Peyer's patch (tissue), 4 donors: ENCODE results near the gene A2ML1. TPM values are rescaled to one million over a fixed set of nuclear protein-coding genes. Genes with fewer than 3 reads are reported as not detected.
A peak's percentile ranks its signal among the peaks of the same experiment; 100 is the strongest.

Experiments
- DNase-seq, 3 donors: peaks; one replicate each; pipeline ENCODE4 v3.0.0-alpha.2; 2017 to 2019
- H3K27ac ChIP-seq, 4 donors: fragments of 200-600 bp; sonication (generic); one replicate each; pipeline ENCODE4 v1.5.1; 2016 to 2019
- H3K27me3 ChIP-seq, 2 donors: fragments of 200-600 bp; sonication (generic); one replicate each; pipeline ENCODE4 v1.5.1; 2019
- H3K36me3 ChIP-seq, 3 donors: fragments of 200-600 bp; sonication (generic); one replicate each; pipeline ENCODE4 v1.5.1; 2016 to 2019
- H3K4me1 ChIP-seq, 4 donors: fragments of 200-600 bp; sonication (generic); one replicate each; pipeline ENCODE4 v1.5.1; 2016 to 2019
- H3K4me3 ChIP-seq, 4 donors: fragments of 200-600 bp; sonication (generic); 1 replicate in 3 of 4; 2 replicates in 1 of 4; pipeline ENCODE4 v1.5.1; 2016 to 2019; ENCODE audit warnings: mild to moderate bottlenecking in 1 of 4
- H3K9me3 ChIP-seq, 4 donors: fragments of 200-600 bp; sonication (generic); one replicate each; pipeline ENCODE4 v1.5.1; 2016 to 2019; ENCODE audit warnings: mild to moderate bottlenecking in 1 of 4
- POLR2A ChIP-seq, 2 donors: fragments of 450-650 bp; IDR thresholded peaks; one replicate each; pipeline ENCODE4 v1.5.1; 2017; ENCODE audit warnings: antibody characterized with exemption in 2 of 2, mild to moderate bottlenecking in 2 of 2, moderate library complexity in 2 of 2
- total RNA-seq, 4 donors: library from RNA; depleted of rRNA; stranded (reverse); fragments of >200 nt; gene quantifications; one replicate each; pipeline ENCODE4 v1.1.0, GENCODE V29; 2016
- TF ChIP-seq, protein P1 (sequence below), 6 experiments: fragments of 450-650 bp in 4 of 6; fragments of 200-600 bp in 2 of 6; sonication (generic) in 1 of 6; IDR thresholded peaks; one replicate each; pipeline ENCODE4 v1.5.1; 2017 to 2019; ENCODE audit warnings: antibody characterized with exemption in 6 of 6, mild to moderate bottlenecking in 3 of 6, moderate library complexity in 1 of 6

Gene A2ML1
- total RNA-seq, 4 donors from 2014 or later, result 0.83 TPM; not detected in 3

DNA sequence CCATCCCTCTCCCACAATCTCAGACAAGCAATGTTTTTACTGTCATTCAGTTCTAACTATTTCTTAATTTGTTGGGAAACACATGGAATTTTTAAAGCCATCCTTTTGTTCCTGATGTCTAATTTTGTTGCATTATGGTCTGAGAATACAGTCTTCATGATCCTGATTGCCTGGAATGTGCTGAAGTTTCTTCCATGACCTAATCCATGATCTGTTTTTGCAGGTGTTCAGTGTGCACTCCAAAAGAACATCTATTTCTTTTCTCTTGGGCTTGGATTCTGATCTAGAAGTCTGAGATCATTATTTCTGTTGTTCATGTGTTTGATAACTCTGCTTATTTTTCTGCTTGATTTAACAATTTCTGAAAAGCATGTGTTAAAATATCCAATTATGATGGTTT is 48.6 kb downstream of the A2ML1 start:
- Histone ChIP-seq H3K9me3 (no peaks in the 10 kb centered on the region), H3K36me3 (no peaks in the 10 kb centered on the region), H3K4me1 (no peaks in the 10 kb centered on the region), H3K4me3 (no peak overlapping the region), H3K27me3 (no peaks in the 10 kb centered on the region), H3K27ac (no peak overlapping the region)
- TF ChIP-seq, protein P1, sequence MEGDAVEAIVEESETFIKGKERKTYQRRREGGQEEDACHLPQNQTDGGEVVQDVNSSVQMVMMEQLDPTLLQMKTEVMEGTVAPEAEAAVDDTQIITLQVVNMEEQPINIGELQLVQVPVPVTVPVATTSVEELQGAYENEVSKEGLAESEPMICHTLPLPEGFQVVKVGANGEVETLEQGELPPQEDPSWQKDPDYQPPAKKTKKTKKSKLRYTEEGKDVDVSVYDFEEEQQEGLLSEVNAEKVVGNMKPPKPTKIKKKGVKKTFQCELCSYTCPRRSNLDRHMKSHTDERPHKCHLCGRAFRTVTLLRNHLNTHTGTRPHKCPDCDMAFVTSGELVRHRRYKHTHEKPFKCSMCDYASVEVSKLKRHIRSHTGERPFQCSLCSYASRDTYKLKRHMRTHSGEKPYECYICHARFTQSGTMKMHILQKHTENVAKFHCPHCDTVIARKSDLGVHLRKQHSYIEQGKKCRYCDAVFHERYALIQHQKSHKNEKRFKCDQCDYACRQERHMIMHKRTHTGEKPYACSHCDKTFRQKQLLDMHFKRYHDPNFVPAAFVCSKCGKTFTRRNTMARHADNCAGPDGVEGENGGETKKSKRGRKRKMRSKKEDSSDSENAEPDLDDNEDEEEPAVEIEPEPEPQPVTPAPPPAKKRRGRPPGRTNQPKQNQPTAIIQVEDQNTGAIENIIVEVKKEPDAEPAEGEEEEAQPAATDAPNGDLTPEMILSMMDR (IDR thresholded peaks at IDR 0.05), result no peak
- no peak for TF ChIP-seq POLR2A (IDR thresholded peaks at IDR 0.05)
- no peak for DNase-seq

DNA sequence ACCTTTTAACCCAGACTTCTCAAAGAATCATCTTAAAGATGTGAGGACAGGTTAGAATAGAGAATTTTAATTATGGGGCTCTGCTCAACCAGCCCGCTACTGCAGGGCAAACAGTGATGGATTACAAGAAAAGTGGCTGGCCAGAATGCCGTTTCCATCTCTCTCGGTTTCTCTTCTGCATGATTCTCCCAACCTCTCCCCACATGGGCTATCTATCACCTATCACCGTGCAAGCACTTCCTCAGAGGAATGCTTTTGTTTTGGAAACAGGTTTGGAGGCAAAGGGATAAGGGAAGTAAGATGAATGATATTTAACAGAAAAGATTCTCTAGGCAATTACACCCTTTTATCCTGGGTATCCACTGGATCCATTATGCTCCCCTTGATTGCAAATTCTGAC is 54.5 kb downstream of the A2ML1 start:
- Histone ChIP-seq H3K27me3 (no peaks in the 10 kb centered on the region), H3K4me3 (no peak overlapping the region), H3K36me3 (no peaks in the 10 kb centered on the region), H3K9me3 (no peaks in the 10 kb centered on the region), H3K27ac (no peak overlapping the region), H3K4me1 (no peaks in the 10 kb centered on the region)
- TF ChIP-seq, protein P1 (IDR thresholded peaks at IDR 0.05), result no peak
- TF ChIP-seq POLR2A (IDR thresholded peaks at IDR 0.05), result no peak
- DNase-seq, result no peak

DNA sequence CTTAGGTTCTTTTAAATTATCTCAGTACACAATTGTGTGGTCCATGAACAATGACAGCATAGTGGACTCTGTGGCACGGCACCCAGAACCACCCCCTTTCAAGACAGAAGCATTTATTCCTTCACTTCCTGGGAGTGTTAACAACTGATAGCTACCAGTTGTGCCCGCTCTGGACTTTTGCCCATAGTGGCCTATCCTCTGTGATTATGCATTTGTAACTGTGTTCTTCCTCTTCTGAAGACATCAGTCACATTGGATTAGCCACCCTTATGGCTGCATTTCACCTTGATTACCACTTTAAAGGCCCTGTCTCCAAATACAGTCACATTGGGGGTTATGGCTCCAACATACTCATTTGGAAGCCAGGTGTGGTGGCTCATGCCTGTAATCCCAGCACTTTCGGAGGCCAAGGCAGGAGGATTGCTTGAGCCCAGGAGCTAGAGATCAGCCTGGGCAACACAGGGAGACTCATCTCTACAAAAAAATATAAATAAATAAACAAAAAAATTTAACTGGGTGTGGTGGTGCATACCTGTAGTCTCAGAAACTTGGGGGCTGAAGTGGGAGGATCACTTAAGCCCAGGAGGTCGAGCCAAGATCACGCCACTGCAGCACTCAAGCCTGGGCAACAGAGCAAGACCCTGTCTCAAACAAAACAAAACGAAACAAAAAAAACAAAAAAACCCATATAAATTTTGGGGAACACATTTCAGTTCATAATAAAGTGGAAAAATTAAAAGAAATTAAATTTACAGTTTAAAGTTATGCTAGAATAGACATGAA is 64.3 kb downstream of the A2ML1 start:
- H3K4me1 ChIP-seq, result no peaks in the 10 kb centered on the region
- H3K27me3 ChIP-seq, result no peaks in the 10 kb centered on the region
- no peak overlapping the region for H3K4me3 ChIP-seq
- no peak overlapping the region for H3K27ac ChIP-seq
- no peak for DNase-seq
- TF ChIP-seq, protein P1 (IDR thresholded peaks at IDR 0.05), result no peak
- no peak for TF ChIP-seq POLR2A (IDR thresholded peaks at IDR 0.05)
- H3K36me3 ChIP-seq, result no peaks in the 10 kb centered on the region
- H3K9me3 ChIP-seq, result no peaks in the 10 kb centered on the region

DNA sequence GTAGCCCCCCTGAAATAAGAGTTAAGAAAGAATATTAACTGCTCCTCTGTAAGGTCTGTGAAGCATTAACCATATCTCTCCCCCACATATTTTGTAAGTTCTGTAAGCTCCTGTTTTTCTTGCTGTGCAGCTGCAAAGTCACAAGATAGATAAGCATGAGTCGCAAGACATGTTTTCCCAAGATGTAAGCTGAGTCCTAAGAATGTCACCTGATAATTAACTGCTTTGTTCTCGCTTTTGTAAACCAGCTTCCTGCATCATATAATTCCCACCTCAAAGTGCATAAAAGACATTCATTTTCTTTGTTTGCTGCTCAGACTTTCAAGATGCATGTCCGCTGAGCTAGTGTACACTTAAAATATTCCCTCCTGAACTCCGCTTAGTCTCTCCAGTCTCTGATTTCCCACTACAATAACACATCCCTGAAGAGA is 64.9 kb downstream of the A2ML1 start:
- H3K27me3 ChIP-seq, result no peaks in the 10 kb centered on the region
- H3K9me3 ChIP-seq, result no peaks in the 10 kb centered on the region
- no peak for TF ChIP-seq POLR2A (IDR thresholded peaks at IDR 0.05)
- TF ChIP-seq, protein P1 (IDR thresholded peaks at IDR 0.05), result no peak
- no peak overlapping the region for H3K4me3 ChIP-seq
- no peak overlapping the region for H3K27ac ChIP-seq
- H3K36me3 ChIP-seq, result no peaks in the 10 kb centered on the region
- no peak for DNase-seq
- no peaks in the 10 kb centered on the region for H3K4me1 ChIP-seq

DNA sequence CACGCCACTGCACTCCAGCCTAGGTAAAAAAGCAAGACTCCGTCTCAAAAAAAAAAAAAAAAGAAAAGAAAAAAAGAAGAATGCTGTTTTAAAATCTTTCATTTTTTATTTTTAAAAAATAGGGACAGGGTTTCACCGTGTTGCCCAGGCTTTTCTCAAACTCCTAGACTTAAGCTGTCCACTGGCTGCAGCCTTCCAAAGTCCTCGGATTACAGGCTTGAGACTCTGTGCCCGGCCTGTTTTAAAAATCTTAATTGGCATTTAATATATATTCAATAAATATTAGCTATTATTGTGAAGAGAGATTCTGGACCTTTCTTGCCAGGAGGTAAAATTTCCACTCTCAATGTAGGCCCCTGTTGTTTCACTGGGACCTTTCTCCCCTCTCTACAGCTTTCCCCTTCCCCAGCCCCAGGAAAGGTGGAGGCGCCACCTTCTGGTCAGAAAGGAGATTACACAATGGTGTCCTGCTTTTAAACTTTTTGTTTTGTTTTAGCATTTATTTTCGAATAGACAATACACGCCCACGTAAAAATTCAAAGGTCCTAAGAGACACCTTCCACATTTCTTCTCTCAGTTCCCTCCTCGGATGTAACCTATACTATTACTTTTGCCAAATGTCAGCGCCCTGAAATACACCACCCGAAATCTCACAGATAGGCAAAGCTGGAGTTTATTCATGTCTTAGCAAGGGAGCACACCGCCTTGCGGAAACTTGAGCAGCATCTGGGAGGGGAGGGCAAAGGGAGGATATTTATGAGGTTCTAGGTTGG is 68.1 kb downstream of the A2ML1 start:
- Histone ChIP-seq H3K4me1 (no peaks in the 10 kb centered on the region), H3K27ac (no peak overlapping the region), H3K9me3 (no peaks in the 10 kb centered on the region), H3K36me3 (no peaks in the 10 kb centered on the region), H3K4me3 (peak overlapping the region; percentile 11 to 56 (median 39)), H3K27me3 (no peaks in the 10 kb centered on the region)
- TF ChIP-seq, protein P1 (IDR thresholded peaks at IDR 0.05), result peak; percentile 61 to 88 (median 77)
- TF ChIP-seq POLR2A (IDR thresholded peaks at IDR 0.05), result no peak
- peak in 2 of 3 donors; percentile 42 to 76 for DNase-seq
